Activated gamma-delta T cell treated with anti-CD3 and anti-CD28 coated beads, Interleukin-2, amount 50 U/mL, for 16 hours (primary cell): ENCODE results near the gene KLHL7.

Experiments used
- DNase-seq: peaks from one replicate; pipeline ENCODE4 v3.0.0-alpha.2; 2020; ENCODE audit warnings: low read depth

The KLHL7 gene

GRCh38 chr7:23105644-23106056 is at the start of gene KLHL7:
Gene KLHL7, plus strand, starts transcription at chr7:23105785. Its CDS starts 242 bp downstream, at chr7:23106027.
- DNase-seq = peak; percentile 94

- no peak for DNase-seq
These were observed 47.0 kb upstream of the KLHL7 start for GRCh38 chr7:23058408-23059096.

- no peak for DNase-seq
These were observed 44.3 kb upstream of the KLHL7 start for GRCh38 chr7:23061327-23061726.

GRCh38 chr7:23062452-23062851 is 43.1 kb upstream of the KLHL7 start:
- no peak for DNase-seq

- DNase-seq = no peak
These were observed 39.6 kb upstream of the KLHL7 start for GRCh38 chr7:23065974-23066373.

- no peak for DNase-seq
These were observed 38.3 kb upstream of the KLHL7 start for GRCh38 chr7:23067271-23067670.

- no peak for DNase-seq
These were observed 33.5 kb upstream of the KLHL7 start for GRCh38 chr7:23072048-23072447.

GRCh38 chr7:23072922-23073321 is 32.7 kb upstream of the KLHL7 start:
- no peak for DNase-seq

GRCh38 chr7:23074443-23075261 is 30.9 kb upstream of the KLHL7 start:
- DNase-seq = no peak

GRCh38 chr7:23075571-23075970 is 30.0 kb upstream of the KLHL7 start:
- no peak for DNase-seq

GRCh38 chr7:23076772-23077171 is 28.8 kb upstream of the KLHL7 start:
- DNase-seq = no peak

- DNase-seq = no peak
These were observed 12.5 kb upstream of the KLHL7 start for GRCh38 chr7:23093111-23093510.

GRCh38 chr7:23093546-23093945 is 12.0 kb upstream of the KLHL7 start:
- no peak for DNase-seq

- DNase-seq = no peak
These were observed 8.9 kb upstream of the KLHL7 start for GRCh38 chr7:23096518-23097290.

GRCh38 chr7:23098029-23098428 is 7.6 kb upstream of the KLHL7 start:
- no peak for DNase-seq

- no peak for DNase-seq
These were observed 7.1 kb upstream of the KLHL7 start for GRCh38 chr7:23098460-23098859.

GRCh38 chr7:23100697-23101096 is 4.9 kb upstream of the KLHL7 start:
- no peak for DNase-seq

GRCh38 chr7:23105086-23105643 is 420 bp upstream of the KLHL7 start:
- DNase-seq = no peak

- DNase-seq = peak; percentile 31
These were observed 655 bp downstream of the KLHL7 start for GRCh38 chr7:23106057-23106822.

GRCh38 chr7:23106823-23107663 is 1.5 kb downstream of the KLHL7 start:
- no peak for DNase-seq

- DNase-seq = no peak
These were observed 2.2 kb downstream of the KLHL7 start for GRCh38 chr7:23107781-23108180.
